Mesendoderm (in vitro differentiated cells): ENCODE measurements around the gene APOBEC3A.
"Not testable (repeated sequence)": the region's sequence is repeated elsewhere in the genome, so short reads cannot be mapped to it uniquely, and the experiment has no call there.

Experiments
- DNase-seq: peaks from one replicate; pipeline ENCODE4 v3.0.0; 2013
- H2AK5ac ChIP-seq: 2 replicates; pipeline ENCODE4 v1.6.1; 2013; ENCODE audit warnings: low read length, inconsistent platforms
- H2BK120ac ChIP-seq: 2 replicates; pipeline ENCODE4 v1.6.1; 2013; ENCODE audit warnings: low read depth, mild to moderate bottlenecking, low read length, moderate library complexity, mixed read lengths
- H2BK15ac ChIP-seq: replicated peaks from 2 replicates; pipeline ENCODE4 v1.6.1; 2013; ENCODE audit warnings: low read depth, mild to moderate bottlenecking, moderate library complexity
- H2BK5ac ChIP-seq: 2 replicates; pipeline ENCODE4 v1.6.1; 2013; ENCODE audit warnings: low read length, inconsistent platforms
- H3K18ac ChIP-seq: 2 replicates; pipeline ENCODE4 v1.6.1; 2013; ENCODE audit warnings: mild to moderate bottlenecking, low read length, mixed read lengths
- H3K23ac ChIP-seq: one replicate; pipeline ENCODE4 v1.6.1; 2013; ENCODE audit warnings: low read length
- H3K27ac ChIP-seq: 2 replicates; pipeline ENCODE4 v1.5.1; 2013; ENCODE audit warnings: low read depth, mild to moderate bottlenecking, inconsistent platforms, low read length, moderate library complexity
- H3K27me3 ChIP-seq: 2 replicates; pipeline ENCODE4 v1.6.1; 2013; ENCODE audit warnings: low read length, control low read depth, mild to moderate bottlenecking, inconsistent platforms; ENCODE audit not compliant: insufficient read depth, poor library complexity
- H3K36me3 ChIP-seq: 2 replicates; pipeline ENCODE4 v1.6.1; 2013; ENCODE audit warnings: low read length, inconsistent platforms; ENCODE audit not compliant: control insufficient read depth, insufficient read depth
- H3K4ac ChIP-seq: one replicate; pipeline ENCODE4 v1.6.1; 2013; ENCODE audit warnings: low read depth, mild to moderate bottlenecking, low read length, moderate library complexity
- H3K4me1 ChIP-seq: 2 replicates; pipeline ENCODE4 v1.6.1; 2013; ENCODE audit warnings: low read depth, low read length, inconsistent platforms; ENCODE audit not compliant: control insufficient read depth
- H3K4me2 ChIP-seq: 2 replicates; pipeline ENCODE4 v1.6.1; 2013; ENCODE audit warnings: low read length
- H3K4me3 ChIP-seq: 2 replicates; pipeline ENCODE4 v1.5.1; 2013; ENCODE audit warnings: mild to moderate bottlenecking, low read length
- H3K56ac ChIP-seq: one replicate; pipeline ENCODE4 v1.6.1; 2013; ENCODE audit warnings: low read length
- H3K79me1 ChIP-seq: 2 replicates; pipeline ENCODE4 v1.6.1; 2013; ENCODE audit warnings: low read length, inconsistent platforms
- H3K79me2 ChIP-seq: 2 replicates; pipeline ENCODE4 v1.6.1; 2013; ENCODE audit warnings: mild to moderate bottlenecking, low read length; ENCODE audit not compliant: control insufficient read depth, insufficient read depth
- H3K9ac ChIP-seq: 2 replicates; pipeline ENCODE4 v1.6.1; 2013; ENCODE audit warnings: low read length, inconsistent platforms
- H4K5ac ChIP-seq: one replicate; pipeline ENCODE4 v1.6.1; 2013; ENCODE audit warnings: low read length
- H4K8ac ChIP-seq: one replicate; pipeline ENCODE4 v1.6.1; 2013; ENCODE audit warnings: low read depth, mild to moderate bottlenecking, control low read depth, low read length, moderate library complexity
- WGBS: extraction: QIAGEN DNeasy Blood & Tissue Kit; methylation state at CpG from one replicate; pipeline ENCODE4 v1.1.7; 2013; ENCODE audit warnings: low lambda C conversion rate, missing lambda C conversion rate; ENCODE audit not compliant: insufficient coverage; ENCODE audit errors: extremely low coverage; 5-methylcytosine and 5-hydroxymethylcytosine counted together

Gene APOBEC3A

GRCh38 chr22:38986629-38987028 is 29.2 kb downstream of the APOBEC3A start:
- no peak for DNase-seq
- H3K27me3 ChIP-seq, result no peaks in the 10 kb centered on the region
- no peaks in the 10 kb centered on the region for H3K79me2 ChIP-seq
- H2BK5ac ChIP-seq, result no peak overlapping the region
- no peak overlapping the region for H3K23ac ChIP-seq
- no peak overlapping the region for H3K4me2 ChIP-seq
- H3K79me1 ChIP-seq, result no peaks in the 10 kb centered on the region
- H3K9ac ChIP-seq, result no peak overlapping the region
- H3K18ac ChIP-seq, result no peak overlapping the region
- H3K56ac ChIP-seq, result no peak overlapping the region
- H4K5ac ChIP-seq, result no peak overlapping the region
- no CpG with 5 or more reads among the region's 3 CpGs for WGBS
- H4K8ac ChIP-seq, result no peak overlapping the region
- H3K4me1 ChIP-seq, result no peaks in the 10 kb centered on the region
- H2AK5ac ChIP-seq, result no peak overlapping the region
- H2BK15ac ChIP-seq, result no peak overlapping the region
- H3K4ac ChIP-seq, result no peak overlapping the region
- no peak overlapping the region for H3K4me3 ChIP-seq
- no peak overlapping the region for H3K27ac ChIP-seq
- H3K36me3 ChIP-seq, result no peaks in the 10 kb centered on the region
- H2BK120ac ChIP-seq, result no peak overlapping the region

GRCh38 chr22:38987171-38987895 is 29.9 kb downstream of the APOBEC3A start:
- WGBS, result no CpG with 5 or more reads among the region's 8 CpGs
- no peak overlapping the region for H4K5ac ChIP-seq
- no peak overlapping the region for H3K27ac ChIP-seq

GRCh38 chr22:38989466-38989865 is 32.1 kb downstream of the APOBEC3A start:
- Histone ChIP-seq H2BK120ac (no peak overlapping the region), H3K18ac (no peak overlapping the region), H4K8ac (no peak overlapping the region), H3K27ac (no peak overlapping the region), H2BK15ac (no peak overlapping the region), H3K56ac (no peak overlapping the region), H3K79me1 (no peaks in the 10 kb centered on the region), H3K79me2 (no peaks in the 10 kb centered on the region), H2AK5ac (no peak overlapping the region), H3K4me2 (no peak overlapping the region), H3K9ac (no peak overlapping the region), H3K4me1 (no peaks in the 10 kb centered on the region), H3K4ac (no peak overlapping the region), H4K5ac (no peak overlapping the region), H3K27me3 (no peaks in the 10 kb centered on the region), H3K36me3 (no peaks in the 10 kb centered on the region), H3K4me3 (no peak overlapping the region), H2BK5ac (no peak overlapping the region), H3K23ac (no peak overlapping the region)
- DNase-seq, result no peak
- no CpG with 5 or more reads among the region's 6 CpGs for WGBS

More at GRCh38 chr22:38987171-38987895, 29.9 kb downstream of the APOBEC3A start:
- peak overlapping the region; percentile 34 for H3K56ac ChIP-seq
- no peak overlapping the region for H2BK120ac ChIP-seq
- no peak overlapping the region for H2AK5ac ChIP-seq
- no peak overlapping the region for H3K4ac ChIP-seq
- H2BK5ac ChIP-seq, result no peak overlapping the region
- no peak overlapping the region for H3K4me2 ChIP-seq
- no peak overlapping the region for H3K18ac ChIP-seq
- no peak overlapping the region for H2BK15ac ChIP-seq
- H4K8ac ChIP-seq, result no peak overlapping the region
- H3K79me2 ChIP-seq, result no peaks in the 10 kb centered on the region
- no peaks in the 10 kb centered on the region for H3K79me1 ChIP-seq
- no peak overlapping the region for H3K23ac ChIP-seq
- DNase-seq, result no peak
- no peak overlapping the region for H3K9ac ChIP-seq
- H3K36me3 ChIP-seq, result no peaks in the 10 kb centered on the region
- no peaks in the 10 kb centered on the region for H3K27me3 ChIP-seq
- no peaks in the 10 kb centered on the region for H3K4me1 ChIP-seq
- no peak overlapping the region for H3K4me3 ChIP-seq

- not testable (repeated sequence) for H3K4me3 ChIP-seq, H4K8ac ChIP-seq, H3K27ac ChIP-seq, H3K4ac ChIP-seq, H2BK5ac ChIP-seq, H3K79me1 ChIP-seq, H4K5ac ChIP-seq, H3K4me1 ChIP-seq, H3K9ac ChIP-seq, H3K79me2 ChIP-seq, H2AK5ac ChIP-seq, H3K23ac ChIP-seq, H3K36me3 ChIP-seq, H3K27me3 ChIP-seq, H2BK15ac ChIP-seq, H3K4me2 ChIP-seq, H3K18ac ChIP-seq, H2BK120ac ChIP-seq
- peak overlapping the region; percentile 57 for H3K56ac ChIP-seq
- DNase-seq, result peak; percentile 74
- WGBS, result no CpG with 5 or more reads among the region's 12 CpGs
These were observed 35.5 kb downstream of the APOBEC3A start for GRCh38 chr22:38992871-38993371.

GRCh38 chr22:38996105-38996504 is 38.7 kb downstream of the APOBEC3A start:
- Histone ChIP-seq H3K36me3 (no peaks in the 10 kb centered on the region), H4K8ac (no peak overlapping the region), H2BK120ac (no peak overlapping the region), H2BK15ac (no peak overlapping the region), H3K9ac (no peak overlapping the region), H3K79me1 (no peaks in the 10 kb centered on the region), H3K18ac (no peak overlapping the region), H3K23ac (no peak overlapping the region), H3K27ac (no peak overlapping the region), H2AK5ac (no peak overlapping the region), H3K27me3 (no peaks in the 10 kb centered on the region), H4K5ac (no peak overlapping the region), H2BK5ac (no peak overlapping the region), H3K4me2 (no peak overlapping the region), H3K79me2 (no peaks in the 10 kb centered on the region), H3K4me3 (no peak overlapping the region), H3K4ac (no peak overlapping the region), H3K56ac (no peak overlapping the region), H3K4me1 (no peaks in the 10 kb centered on the region)
- DNase-seq, result no peak
- WGBS, result no CpG with 5 or more reads among the region's 6 CpGs

- Histone ChIP-seq H3K4me3 (no peak overlapping the region), H2BK15ac (no peak overlapping the region), H3K9ac (no peak overlapping the region), H3K18ac (no peak overlapping the region), H2BK5ac (peak overlapping the region; percentile 79), H3K23ac (peak overlapping the region; percentile 66), H4K5ac (no peak overlapping the region), H3K79me1 (no peaks in the 10 kb centered on the region), H3K27me3 (no peaks in the 10 kb centered on the region), H2AK5ac (peak overlapping the region; percentile 74), H2BK120ac (no peak overlapping the region), H3K36me3 (no peaks in the 10 kb centered on the region), H3K4me2 (no peak overlapping the region), H3K27ac (no peak overlapping the region), H3K4ac (no peak overlapping the region), H4K8ac (no peak overlapping the region), H3K56ac (peak overlapping the region; percentile 44), H3K4me1 (no peaks in the 10 kb centered on the region), H3K79me2 (no peaks in the 10 kb centered on the region)
- no CpG with 5 or more reads among the region's 3 CpGs for WGBS
- no peak for DNase-seq
These were observed 40.1 kb downstream of the APOBEC3A start for GRCh38 chr22:38997518-38997917.
